ENCODE measurements around the gene TREX2. TPM values are rescaled to one million over a fixed set of nuclear protein-coding genes. Genes with fewer than 3 reads are reported as not detected.
A peak's percentile ranks its signal among the peaks of the same experiment; 100 is the strongest.

TREX2 gene
- total and polyA plus RNA-seq, 12 donors = 0.28 to 4.3 (median 1.1) TPM; not detected in 2

DNA sequence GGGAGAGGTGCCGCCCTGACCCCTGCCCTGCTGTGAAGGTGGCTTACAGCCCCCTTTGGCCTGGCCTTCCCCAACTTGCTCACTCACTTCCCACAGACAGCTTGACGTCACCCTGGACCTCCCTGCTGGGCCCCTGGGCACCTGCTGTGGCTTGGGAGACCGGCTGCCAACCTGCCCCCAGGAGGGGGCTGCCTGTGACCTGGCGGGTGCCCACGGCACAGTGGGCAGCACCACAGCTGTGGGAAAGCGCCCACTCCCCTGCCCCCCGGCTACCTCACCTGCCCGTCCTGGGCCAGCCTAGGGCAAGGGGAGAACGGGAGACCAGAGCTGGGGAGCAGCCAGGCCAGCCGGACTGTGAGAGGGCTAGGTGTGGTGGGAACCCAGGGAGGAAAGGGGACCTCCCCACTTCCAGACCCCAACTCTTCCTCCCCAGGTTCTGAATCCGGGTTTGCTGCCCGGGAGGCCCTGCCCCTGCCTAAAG is 36.9 kb downstream of the TREX2 start:
- no peaks in the 10 kb centered on the region for H3K36me3 ChIP-seq (replicated peaks in 1 of 2)
- H3K27ac ChIP-seq = peak overlapping the region in 1 of 5 donors; percentile 29
- no peaks in the 10 kb centered on the region for H3K27me3 ChIP-seq
- H3K9me3 ChIP-seq (replicated peaks in 1 of 3) = no peaks in the 10 kb centered on the region
- intact Hi-C loops (cut with DNase I) = no loop called here
- DNase-seq = no peak
- no peak for TF ChIP-seq POLR2A (IDR thresholded peaks at IDR 0.05)
- TF ChIP-seq, protein P1, sequence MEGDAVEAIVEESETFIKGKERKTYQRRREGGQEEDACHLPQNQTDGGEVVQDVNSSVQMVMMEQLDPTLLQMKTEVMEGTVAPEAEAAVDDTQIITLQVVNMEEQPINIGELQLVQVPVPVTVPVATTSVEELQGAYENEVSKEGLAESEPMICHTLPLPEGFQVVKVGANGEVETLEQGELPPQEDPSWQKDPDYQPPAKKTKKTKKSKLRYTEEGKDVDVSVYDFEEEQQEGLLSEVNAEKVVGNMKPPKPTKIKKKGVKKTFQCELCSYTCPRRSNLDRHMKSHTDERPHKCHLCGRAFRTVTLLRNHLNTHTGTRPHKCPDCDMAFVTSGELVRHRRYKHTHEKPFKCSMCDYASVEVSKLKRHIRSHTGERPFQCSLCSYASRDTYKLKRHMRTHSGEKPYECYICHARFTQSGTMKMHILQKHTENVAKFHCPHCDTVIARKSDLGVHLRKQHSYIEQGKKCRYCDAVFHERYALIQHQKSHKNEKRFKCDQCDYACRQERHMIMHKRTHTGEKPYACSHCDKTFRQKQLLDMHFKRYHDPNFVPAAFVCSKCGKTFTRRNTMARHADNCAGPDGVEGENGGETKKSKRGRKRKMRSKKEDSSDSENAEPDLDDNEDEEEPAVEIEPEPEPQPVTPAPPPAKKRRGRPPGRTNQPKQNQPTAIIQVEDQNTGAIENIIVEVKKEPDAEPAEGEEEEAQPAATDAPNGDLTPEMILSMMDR (IDR thresholded peaks at IDR 0.05) = no peak
- 84 to 97% (median 94%) methylated on average over 6 to 12 of the region's 12 CpGs; no CpG with 5 or more reads in 1 of the 4 donors for WGBS, 4 donors
- H3K4me3 ChIP-seq = no peak overlapping the region
- H3K4me1 ChIP-seq (replicated peaks in 1 of 2) = peaks cover 0 to 4% of the 10 kb centered on the region in 2 donors

DNA sequence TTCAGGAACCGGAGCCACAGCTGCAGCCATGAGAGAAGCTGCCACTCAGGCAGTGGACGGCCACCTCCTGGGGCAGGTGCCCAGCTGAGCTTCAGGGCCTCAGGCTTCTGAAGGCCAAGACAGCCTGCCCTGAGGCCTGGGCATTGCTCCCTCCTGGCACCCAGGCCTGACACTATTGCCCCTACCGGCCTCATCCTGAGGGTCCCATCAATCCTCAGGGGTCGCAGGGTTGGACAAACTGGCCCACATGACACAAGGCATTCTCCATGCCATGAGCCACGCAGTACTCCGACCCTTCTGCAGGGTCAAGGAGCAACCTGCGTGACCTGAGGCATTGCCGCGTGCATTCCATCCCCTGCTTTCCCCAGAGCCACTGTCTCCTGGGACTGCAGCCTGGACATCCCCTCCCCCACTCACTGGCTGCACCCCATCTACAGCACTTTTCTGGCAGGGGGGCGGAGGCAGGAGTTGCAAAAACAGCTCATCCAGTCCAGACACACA is 37.6 kb downstream of the TREX2 start:
- TF ChIP-seq, protein P1 (IDR thresholded peaks at IDR 0.05) = no peak
- no peak for TF ChIP-seq POLR2A (IDR thresholded peaks at IDR 0.05)
- peaks cover 0 to 4% of the 10 kb centered on the region in 2 donors for H3K4me1 ChIP-seq (replicated peaks in 1 of 2)
- H3K4me3 ChIP-seq = no peak overlapping the region
- intact Hi-C loops (cut with DNase I) = no loop called here
- H3K27ac ChIP-seq = no peak overlapping the region
- DNase-seq = no peak
- H3K27me3 ChIP-seq = no peaks in the 10 kb centered on the region
- no peaks in the 10 kb centered on the region for H3K36me3 ChIP-seq (replicated peaks in 1 of 2)
- no peaks in the 10 kb centered on the region for H3K9me3 ChIP-seq (replicated peaks in 1 of 3)
- WGBS, 4 donors = 75 to 84% (median 80%) methylated on average over 8 to 10 of the region's 10 CpGs; no CpG with 5 or more reads in 1 of the 4 donors

DNA sequence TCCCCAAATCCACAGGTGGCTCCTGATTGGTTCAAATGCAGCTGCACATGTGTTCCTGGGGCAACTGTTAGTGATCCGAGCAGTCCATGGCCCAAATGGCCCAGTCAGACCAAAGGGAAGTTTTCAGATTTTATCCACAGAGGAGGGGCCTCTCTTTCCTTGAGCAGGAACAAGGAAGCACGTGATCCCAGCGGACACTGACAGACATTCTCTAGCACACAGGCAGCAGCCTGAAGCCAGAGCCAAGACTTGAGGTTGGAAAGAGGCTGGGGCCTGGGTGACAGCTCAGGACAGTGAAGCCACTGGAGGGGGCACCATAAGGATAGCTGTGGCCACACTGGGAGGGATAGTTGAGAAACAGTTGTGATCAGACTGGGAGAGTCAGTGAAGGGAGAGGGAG is 38.1 kb downstream of the TREX2 start:
- no peak for TF ChIP-seq POLR2A (IDR thresholded peaks at IDR 0.05)
- TF ChIP-seq, protein P1 (IDR thresholded peaks at IDR 0.05) = no peak
- Histone ChIP-seq H3K27me3 (no peaks in the 10 kb centered on the region), H3K27ac (no peak overlapping the region), H3K36me3 (replicated peaks in 1 of 2) (no peaks in the 10 kb centered on the region), H3K4me1 (replicated peaks in 1 of 2) (peaks cover 0 to 4% of the 10 kb centered on the region in 2 donors), H3K9me3 (replicated peaks in 1 of 3) (no peaks in the 10 kb centered on the region), H3K4me3 (no peak overlapping the region)
- no peak for DNase-seq
- WGBS, 4 donors = 65 to 81% (median 75%) methylated on average over 3 of the region's 3 CpGs
- intact Hi-C loops (cut with DNase I) = no loop called here

DNA sequence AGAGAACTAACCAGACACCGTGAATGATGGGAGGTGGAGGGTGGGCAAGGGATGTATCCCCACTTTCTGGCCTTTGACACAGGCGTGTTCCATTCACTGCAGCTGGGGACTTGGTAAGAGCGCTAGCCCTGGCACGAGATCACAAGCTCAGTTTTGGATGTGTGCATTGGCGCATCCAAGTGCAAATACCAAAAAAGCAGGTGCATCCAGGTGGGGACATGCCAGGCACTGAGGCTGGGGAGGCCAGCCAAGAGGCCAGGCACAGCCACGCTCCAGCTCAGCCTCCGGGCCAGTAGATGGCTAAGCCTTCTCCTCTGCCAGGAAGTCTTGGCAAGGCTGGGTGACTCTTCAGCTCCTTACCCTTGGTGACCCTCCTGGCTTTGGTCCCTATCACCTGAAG is 39.0 kb downstream of the TREX2 start:
- H3K36me3 ChIP-seq (replicated peaks in 1 of 2) = no peaks in the 10 kb centered on the region
- no peaks in the 10 kb centered on the region for H3K4me1 ChIP-seq (replicated peaks in 1 of 2)
- no peak overlapping the region for H3K4me3 ChIP-seq
- intact Hi-C loops (cut with DNase I) = no loop called here
- no peak overlapping the region for H3K27ac ChIP-seq
- no peak for DNase-seq
- WGBS, 4 donors = 85 to 97% (median 86%) methylated on average over 3 to 7 of the region's 7 CpGs
- no peak for TF ChIP-seq POLR2A (IDR thresholded peaks at IDR 0.05)
- TF ChIP-seq, protein P1 (IDR thresholded peaks at IDR 0.05) = no peak
- H3K27me3 ChIP-seq = no peaks in the 10 kb centered on the region
- no peaks in the 10 kb centered on the region for H3K9me3 ChIP-seq (replicated peaks in 1 of 3)
